Vagina (tissue), 2 donors: ENCODE results near the gene STK26.

Experiments
- POLR2A ChIP-seq, 2 donors: fragments of 450-650 bp; IDR thresholded peaks; one replicate each; pipeline ENCODE4 v1.6.1; 2017; ENCODE audit warnings: antibody characterized with exemption in 2 of 2, mild to moderate bottlenecking in 2 of 2, moderate library complexity in 2 of 2
- POLR2AphosphoS5 ChIP-seq, 2 donors: sonication (generic); formaldehyde crosslinking; IDR thresholded peaks; one replicate each; pipeline ENCODE4 v1.9.0; 2017; ENCODE audit warnings: antibody characterized with exemption in 2 of 2, mild to moderate bottlenecking in 2 of 2, low read depth in 1 of 2; ENCODE audit not compliant: insufficient read depth in 1 of 2
- TF ChIP-seq, protein P1 (sequence below), 3 experiments: fragments of 450-650 bp in 2 of 3; fragments of 200-600 bp in 1 of 3; sonication (generic) in 1 of 3; IDR thresholded peaks; one replicate each; pipeline ENCODE4 v1.5.1; 2017 to 2019; ENCODE audit warnings: antibody characterized with exemption in 3 of 3, mild to moderate bottlenecking in 2 of 3, moderate library complexity in 2 of 3

DNA sequence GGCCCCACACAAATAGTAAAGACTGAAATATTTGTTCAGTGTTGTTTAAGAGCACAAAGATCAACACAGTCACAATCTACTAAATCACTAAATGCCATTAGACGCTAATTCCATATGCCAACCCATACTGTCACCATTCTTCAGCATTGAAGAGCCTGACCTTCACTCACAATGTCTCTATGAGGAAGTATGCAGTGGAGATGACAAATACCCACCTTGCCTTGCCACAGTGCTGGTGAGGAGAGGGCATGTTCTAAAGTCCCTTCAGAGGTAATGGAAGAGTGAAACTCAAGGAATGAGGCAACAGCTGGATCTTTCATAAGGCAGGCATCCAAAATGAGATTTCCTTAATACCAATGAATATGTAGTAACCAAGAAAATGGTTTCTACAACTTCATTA, 54.3 kb downstream of the STK26 start:
- TF ChIP-seq, protein P1, sequence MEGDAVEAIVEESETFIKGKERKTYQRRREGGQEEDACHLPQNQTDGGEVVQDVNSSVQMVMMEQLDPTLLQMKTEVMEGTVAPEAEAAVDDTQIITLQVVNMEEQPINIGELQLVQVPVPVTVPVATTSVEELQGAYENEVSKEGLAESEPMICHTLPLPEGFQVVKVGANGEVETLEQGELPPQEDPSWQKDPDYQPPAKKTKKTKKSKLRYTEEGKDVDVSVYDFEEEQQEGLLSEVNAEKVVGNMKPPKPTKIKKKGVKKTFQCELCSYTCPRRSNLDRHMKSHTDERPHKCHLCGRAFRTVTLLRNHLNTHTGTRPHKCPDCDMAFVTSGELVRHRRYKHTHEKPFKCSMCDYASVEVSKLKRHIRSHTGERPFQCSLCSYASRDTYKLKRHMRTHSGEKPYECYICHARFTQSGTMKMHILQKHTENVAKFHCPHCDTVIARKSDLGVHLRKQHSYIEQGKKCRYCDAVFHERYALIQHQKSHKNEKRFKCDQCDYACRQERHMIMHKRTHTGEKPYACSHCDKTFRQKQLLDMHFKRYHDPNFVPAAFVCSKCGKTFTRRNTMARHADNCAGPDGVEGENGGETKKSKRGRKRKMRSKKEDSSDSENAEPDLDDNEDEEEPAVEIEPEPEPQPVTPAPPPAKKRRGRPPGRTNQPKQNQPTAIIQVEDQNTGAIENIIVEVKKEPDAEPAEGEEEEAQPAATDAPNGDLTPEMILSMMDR (IDR thresholded peaks at IDR 0.05) = no peak
- TF ChIP-seq POLR2A (IDR thresholded peaks at IDR 0.05) (no peak), POLR2AphosphoS5 (IDR thresholded peaks at IDR 0.05; ENCODE audit: insufficient read depth in 1 of 2, low read depth in 1 of 2) (no peak)
